Tibial artery (tissue), 4 donors: Measurements from ENCODE around the gene EPB41L2.

ENCODE experiments used
- DNase-seq, 2 donors: peaks; one replicate each; pipeline ENCODE4 v3.0.0-alpha.2; 2019
- H3K27ac ChIP-seq, 2 donors: fragments of 200-600 bp; sonication (generic) in 1 of 2; 1 replicate in 1 of 2; 2 replicates in 1 of 2; pipeline ENCODE4 v1.5.1; 2018 to 2019; ENCODE audit warnings: mild to moderate bottlenecking in 1 of 2
- H3K27me3 ChIP-seq, 2 donors: fragments of 200-600 bp; sonication (generic) in 1 of 2; one replicate each; pipeline versions ENCODE4 v1.5.1 to v1.6.0; 2016 to 2019
- H3K36me3 ChIP-seq, 3 donors: fragments of 200-600 bp; sonication (generic) in 2 of 3; one replicate each; pipeline ENCODE4 v1.5.1; 2016 to 2019; ENCODE audit warnings: mild to moderate bottlenecking in 2 of 3
- H3K4me1 ChIP-seq, 4 donors: fragments of 200-600 bp; sonication (generic) in 2 of 4; 1 replicate in 3 of 4; 2 replicates in 1 of 4; pipeline ENCODE4 v1.5.1; 2016 to 2019
- H3K4me3 ChIP-seq, 2 donors: fragments of 200-600 bp; sonication (generic) in 1 of 2; 1 replicate in 1 of 2; 2 replicates in 1 of 2; pipeline ENCODE4 v1.5.1; 2018 to 2019; ENCODE audit warnings: mild to moderate bottlenecking in 2 of 2
- H3K9me3 ChIP-seq, 3 donors: fragments of 200-600 bp; sonication (generic) in 1 of 3; one replicate each; pipeline ENCODE4 v1.5.1; 2016 to 2019
- intact Hi-C: fragments of 100-400 bp; cut with DNase I; formaldehyde crosslinking; loops from one replicate; pipeline ENCODE4 v1.15.0; 2023; ENCODE audit warnings: low total_unique reads
- TF ChIP-seq, protein P1 (sequence below), 2 experiments: fragments of 200-600 bp in 1 of 2; fragments of 450-650 bp in 1 of 2; IDR thresholded peaks; one replicate each; pipeline ENCODE4 v1.5.1; 2017 to 2019; ENCODE audit warnings: antibody characterized with exemption in 2 of 2, mild to moderate bottlenecking in 1 of 2, moderate library complexity in 1 of 2

The EPB41L2 gene

GRCh38 chr6:130973521-130974277, 89.3 kb downstream of the EPB41L2 start:
- TF ChIP-seq, protein P1, sequence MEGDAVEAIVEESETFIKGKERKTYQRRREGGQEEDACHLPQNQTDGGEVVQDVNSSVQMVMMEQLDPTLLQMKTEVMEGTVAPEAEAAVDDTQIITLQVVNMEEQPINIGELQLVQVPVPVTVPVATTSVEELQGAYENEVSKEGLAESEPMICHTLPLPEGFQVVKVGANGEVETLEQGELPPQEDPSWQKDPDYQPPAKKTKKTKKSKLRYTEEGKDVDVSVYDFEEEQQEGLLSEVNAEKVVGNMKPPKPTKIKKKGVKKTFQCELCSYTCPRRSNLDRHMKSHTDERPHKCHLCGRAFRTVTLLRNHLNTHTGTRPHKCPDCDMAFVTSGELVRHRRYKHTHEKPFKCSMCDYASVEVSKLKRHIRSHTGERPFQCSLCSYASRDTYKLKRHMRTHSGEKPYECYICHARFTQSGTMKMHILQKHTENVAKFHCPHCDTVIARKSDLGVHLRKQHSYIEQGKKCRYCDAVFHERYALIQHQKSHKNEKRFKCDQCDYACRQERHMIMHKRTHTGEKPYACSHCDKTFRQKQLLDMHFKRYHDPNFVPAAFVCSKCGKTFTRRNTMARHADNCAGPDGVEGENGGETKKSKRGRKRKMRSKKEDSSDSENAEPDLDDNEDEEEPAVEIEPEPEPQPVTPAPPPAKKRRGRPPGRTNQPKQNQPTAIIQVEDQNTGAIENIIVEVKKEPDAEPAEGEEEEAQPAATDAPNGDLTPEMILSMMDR (IDR thresholded peaks at IDR 0.05): no peak
- Histone ChIP-seq H3K4me3 (no peak overlapping the region), H3K36me3 (no peaks in the 10 kb centered on the region), H3K9me3 (no peaks in the 10 kb centered on the region), H3K27ac (no peak overlapping the region), H3K4me1 (peaks cover 0 to 15% (median 5%) of the 10 kb centered on the region in 4 donors), H3K27me3 (no peaks in the 10 kb centered on the region)
- DNase-seq: no peak
- intact Hi-C loops: loop anchor here (10.0 kb wide), 1 partner anchor 51 kb away; no protein-coding TSS in a partner anchor

GRCh38 chr6:130971504-130971903, 91.5 kb downstream of the EPB41L2 start:
- TF ChIP-seq, protein P1 (IDR thresholded peaks at IDR 0.05): no peak
- intact Hi-C loops: loop anchor here (10.0 kb wide), 1 partner anchor 53 kb away; no protein-coding TSS in a partner anchor
- H3K36me3 ChIP-seq: no peaks in the 10 kb centered on the region

DNA sequence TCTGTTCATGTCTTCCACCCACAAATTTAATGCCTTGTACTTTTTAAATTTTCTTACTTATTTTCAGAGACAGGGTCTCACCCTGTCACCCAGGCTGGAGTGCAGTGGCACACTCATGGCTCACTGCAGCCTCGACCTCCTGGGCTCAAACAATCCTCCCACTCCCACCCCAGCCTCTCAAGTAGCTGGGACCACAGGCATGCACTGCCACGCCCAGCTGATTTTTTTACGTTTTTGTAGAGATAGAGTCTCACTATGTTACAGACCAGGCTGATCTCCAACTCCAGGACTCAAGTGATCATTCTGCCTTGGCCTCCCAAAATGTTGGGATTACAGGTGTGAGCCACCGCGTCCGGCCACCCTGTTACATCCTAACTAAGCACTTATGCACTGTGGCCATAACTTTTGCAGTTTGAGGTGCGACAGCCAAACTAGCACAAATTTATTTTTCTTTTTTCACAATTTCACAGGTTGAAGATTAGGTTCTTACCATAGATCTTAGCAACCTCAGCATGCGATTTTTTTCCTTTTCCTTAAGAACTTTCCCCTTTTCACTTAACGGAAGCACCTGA, 92.1 kb downstream of the EPB41L2 start:
- DNase-seq: no peak
- H3K4me3 ChIP-seq: no peak overlapping the region
- no peaks in the 10 kb centered on the region for H3K36me3 ChIP-seq
- no peaks in the 10 kb centered on the region for H3K27me3 ChIP-seq
- peak overlapping the region; percentile 64 to 65 for H3K27ac ChIP-seq
- TF ChIP-seq, protein P1 (IDR thresholded peaks at IDR 0.05): no peak
- H3K4me1 ChIP-seq: peaks cover 0 to 41% (median 20%) of the 10 kb centered on the region in 4 donors
- no peaks in the 10 kb centered on the region for H3K9me3 ChIP-seq
- intact Hi-C loops: loop anchor here (10.0 kb wide), 1 partner anchor 54 kb away; no protein-coding TSS in a partner anchor

More at GRCh38 chr6:130971504-130971903, 91.5 kb downstream of the EPB41L2 start:
- no peaks in the 10 kb centered on the region for H3K9me3 ChIP-seq
- no peak for DNase-seq
- no peaks in the 10 kb centered on the region for H3K27me3 ChIP-seq
- peaks cover 0 to 35% (median 18%) of the 10 kb centered on the region in 4 donors for H3K4me1 ChIP-seq
- no peak overlapping the region for H3K27ac ChIP-seq
- H3K4me3 ChIP-seq: no peak overlapping the region

- TF ChIP-seq, protein P1 (IDR thresholded peaks at IDR 0.05): no peak
- Histone ChIP-seq H3K9me3 (no peaks in the 10 kb centered on the region), H3K4me1 (peaks cover 0 to 50% (median 23%) of the 10 kb centered on the region in 4 donors), H3K4me3 (peak overlapping the region; percentile 52 to 55), H3K27ac (peak overlapping the region; percentile 64 to 65), H3K27me3 (no peaks in the 10 kb centered on the region), H3K36me3 (no peaks in the 10 kb centered on the region)
- peak; percentile 46 to 71 for DNase-seq
- intact Hi-C loops: loop anchor here (2.0 to 10.0 kb wide), 2 partner anchors 55 to 95 kb away; no protein-coding TSS in a partner anchor
These were observed 93.1 kb downstream of the EPB41L2 start for GRCh38 chr6:130969791-130970491.

DNA sequence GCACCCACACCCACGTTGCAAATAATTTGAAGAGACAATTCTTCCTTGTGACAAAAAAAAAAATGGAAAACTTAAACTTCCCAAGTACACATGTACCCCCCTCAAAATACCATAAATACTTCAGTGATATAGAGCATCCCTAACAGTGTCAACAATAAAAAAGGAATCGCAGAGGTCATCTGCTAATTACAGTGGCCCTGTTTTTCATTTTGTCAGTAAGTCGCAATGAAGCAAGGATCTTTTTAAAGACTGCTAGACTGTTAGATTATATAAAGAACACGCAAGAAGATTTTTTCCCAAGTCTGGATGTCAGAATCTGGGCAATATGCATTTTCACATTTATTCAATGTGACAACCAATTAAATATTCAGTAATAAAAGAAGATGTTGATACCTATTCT, 93.9 kb downstream of the EPB41L2 start:
- no peak for DNase-seq
- Histone ChIP-seq H3K4me1 (peaks cover 0 to 54% (median 26%) of the 10 kb centered on the region in 4 donors), H3K9me3 (no peaks in the 10 kb centered on the region), H3K27ac (peak overlapping the region; percentile 64 to 65), H3K4me3 (peak overlapping the region; percentile 52 to 55), H3K36me3 (no peaks in the 10 kb centered on the region), H3K27me3 (no peaks in the 10 kb centered on the region)
- intact Hi-C loops: loop anchor here (2.0 kb wide), 1 partner anchor 96 kb away; no protein-coding TSS in a partner anchor
- TF ChIP-seq, protein P1 (IDR thresholded peaks at IDR 0.05): no peak
